SJSA1 (cell line): ENCODE data around the gene RELL1. TPM values are rescaled to one million over a fixed set of nuclear protein-coding genes. Genes with fewer than 3 reads are reported as not detected.
"Not testable (repeated sequence)": the region's sequence is repeated elsewhere in the genome, so short reads cannot be mapped to it uniquely, and the experiment has no call there.

Source experiments
- DNase-seq, 2 experiments: peaks; one replicate each; pipeline ENCODE4 v3.0.0-alpha.2; 2015 to 2020; ENCODE audit warnings: low spot score in 2 of 2, low read depth in 1 of 2
- H3K27ac ChIP-seq: fragments of 250-450 bp; sonication (Bioruptor Pico); 2 replicates; pipeline ENCODE4 v1.5.1; 2020; ENCODE audit warnings: mild to moderate bottlenecking, moderate library complexity
- H3K27me3 ChIP-seq: fragments of 250-450 bp; sonication (Bioruptor Pico); replicated peaks from 2 replicates; pipeline ENCODE4 v1.5.1; 2020; ENCODE audit warnings: mild to moderate bottlenecking, moderate library complexity
- H3K36me3 ChIP-seq: fragments of 250-450 bp; sonication (Bioruptor Pico); 2 replicates; pipeline ENCODE4 v1.5.1; 2020; ENCODE audit warnings: mild to moderate bottlenecking
- H3K4me1 ChIP-seq: fragments of 250-450 bp; sonication (Bioruptor Pico); replicated peaks from 2 replicates; pipeline ENCODE4 v1.6.1; 2021; ENCODE audit warnings: mild to moderate bottlenecking
- H3K4me3 ChIP-seq: fragments of 250-450 bp; sonication (Bioruptor Pico); 2 replicates; pipeline ENCODE4 v1.5.1; 2020; ENCODE audit warnings: mild to moderate bottlenecking
- H3K9me3 ChIP-seq: fragments of 250-450 bp; sonication (Bioruptor Pico); replicated peaks from 2 replicates; pipeline ENCODE4 v1.5.1; 2020; ENCODE audit warnings: mild to moderate bottlenecking
- total RNA-seq: library from RNA; depleted of rRNA; stranded (reverse); fragments of >200 nt; shearing (Covaris generic); gene quantifications from 2 replicates; pipeline ENCODE4 v1.2.3, GENCODE V29; 2014

The RELL1 gene
- total RNA-seq, 1 experiment from 2014 or later, result 62.2 TPM

DNA sequence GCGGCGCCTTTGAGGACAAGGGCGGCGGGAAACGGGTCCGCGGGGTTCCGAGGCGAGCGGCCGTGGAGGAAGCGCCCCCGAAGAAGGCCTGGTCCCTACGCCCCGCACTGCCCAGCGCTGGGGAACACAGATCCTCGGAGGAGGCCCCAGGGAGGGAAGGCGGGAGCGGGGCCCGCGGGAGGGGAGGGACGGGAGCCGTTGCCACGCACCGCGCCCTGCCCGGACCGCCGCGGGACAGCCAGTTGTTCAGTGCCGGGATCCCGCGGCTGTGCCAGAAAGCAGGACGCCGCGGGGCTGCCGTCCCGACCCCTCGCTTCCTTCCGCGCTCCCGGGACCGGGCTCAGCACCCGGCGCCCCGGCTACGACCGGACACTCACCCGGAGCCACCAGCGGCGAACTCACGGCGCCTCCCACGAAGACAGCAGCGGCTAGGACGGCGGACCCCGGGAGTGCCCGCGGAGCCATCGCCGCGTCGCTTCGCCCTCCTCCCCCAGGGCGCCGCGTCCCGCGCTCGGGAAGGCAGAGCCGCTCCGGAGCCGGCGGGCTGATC is 278 bp downstream of the RELL1 start:
- peak overlapping the region; percentile 81 for H3K27ac ChIP-seq
- H3K4me3 ChIP-seq, result peak overlapping the region; percentile 91
- peak in 1 of 2 experiments; percentile 42 for DNase-seq
- no peaks in the 10 kb centered on the region for H3K9me3 ChIP-seq
- peaks cover 7% of the 10 kb centered on the region; the same call in 1 of the 2 replicates for H3K36me3 ChIP-seq
- no peaks in the 10 kb centered on the region for H3K27me3 ChIP-seq
- peaks cover 18% of the 10 kb centered on the region for H3K4me1 ChIP-seq

- Histone ChIP-seq H3K27ac (peak overlapping the region; percentile 81), H3K9me3 (no peaks in the 10 kb centered on the region), H3K4me3 (peak overlapping the region; percentile 91), H3K4me1 (peaks cover 18% of the 10 kb centered on the region), H3K27me3 (no peaks in the 10 kb centered on the region), H3K36me3 (peaks cover 7% of the 10 kb centered on the region; the same call in 1 of the 2 replicates)
- peak in 1 of 2 experiments; percentile 46 for DNase-seq
These were observed 884 bp downstream of the RELL1 start for GRCh38 chr4:37685161-37685822.

GRCh38 chr4:37684154-37684553 is 2.0 kb downstream of the RELL1 start:
- Histone ChIP-seq H3K4me3 (no peak overlapping the region), H3K9me3 (no peaks in the 10 kb centered on the region), H3K27ac (no peak overlapping the region)

GRCh38 chr4:37682701-37683401 is 3.3 kb downstream of the RELL1 start:
- DNase-seq, result no peak
- H3K36me3 ChIP-seq, result peaks cover 7% of the 10 kb centered on the region; the same call in 1 of the 2 replicates
- no peaks in the 10 kb centered on the region for H3K27me3 ChIP-seq
- peaks cover 18% of the 10 kb centered on the region for H3K4me1 ChIP-seq
- no peak overlapping the region for H3K27ac ChIP-seq
- no peak overlapping the region for H3K4me3 ChIP-seq
- no peaks in the 10 kb centered on the region for H3K9me3 ChIP-seq

More at GRCh38 chr4:37684154-37684553, 2.0 kb downstream of the RELL1 start:
- peaks cover 7% of the 10 kb centered on the region; the same call in 1 of the 2 replicates for H3K36me3 ChIP-seq
- H3K4me1 ChIP-seq, result peaks cover 18% of the 10 kb centered on the region
- no peaks in the 10 kb centered on the region for H3K27me3 ChIP-seq
- no peak for DNase-seq

DNA sequence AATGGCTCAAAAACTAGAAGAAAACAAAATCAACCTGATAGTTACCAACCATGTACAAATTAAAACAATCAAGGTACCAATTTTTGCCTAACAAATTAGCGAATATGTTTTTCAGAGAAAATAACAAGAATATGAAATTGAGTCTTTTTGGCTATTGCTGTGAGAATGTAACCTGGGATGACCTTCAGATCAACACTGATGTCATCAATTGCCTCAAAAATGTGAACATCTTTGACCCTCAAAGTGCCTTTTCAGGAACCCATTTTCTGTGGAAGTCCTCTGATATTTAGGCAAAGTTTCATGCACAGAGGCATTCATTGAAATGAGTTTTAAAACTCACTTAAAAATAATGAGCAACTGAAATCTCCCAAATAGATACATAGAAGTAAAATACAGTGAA is 6.1 kb downstream of the RELL1 start:
- Histone ChIP-seq H3K4me1 (peaks cover 11% of the 10 kb centered on the region), H3K27me3 (no peaks in the 10 kb centered on the region), H3K4me3 (no peak overlapping the region), H3K9me3 (no peaks in the 10 kb centered on the region), H3K27ac (no peak overlapping the region), H3K36me3 (no peaks in the 10 kb centered on the region)
- DNase-seq, result no peak

GRCh38 chr4:37679301-37679700 is 6.9 kb downstream of the RELL1 start:
- H3K27me3 ChIP-seq, result no peaks in the 10 kb centered on the region
- H3K27ac ChIP-seq, result no peak overlapping the region
- H3K4me3 ChIP-seq, result no peak overlapping the region
- no peak for DNase-seq
- H3K9me3 ChIP-seq, result no peaks in the 10 kb centered on the region
- H3K36me3 ChIP-seq, result no peaks in the 10 kb centered on the region
- peaks cover 6% of the 10 kb centered on the region for H3K4me1 ChIP-seq

- no peaks in the 10 kb centered on the region for H3K9me3 ChIP-seq
These were observed 7.6 kb downstream of the RELL1 start for GRCh38 chr4:37678624-37679023.

GRCh38 chr4:37675587-37676290 is 10.4 kb downstream of the RELL1 start:
- H3K4me3 ChIP-seq, result no peak overlapping the region
- H3K27me3 ChIP-seq, result no peaks in the 10 kb centered on the region
- no peaks in the 10 kb centered on the region for H3K9me3 ChIP-seq
- no peak for DNase-seq
- H3K36me3 ChIP-seq, result no peaks in the 10 kb centered on the region
- no peak overlapping the region for H3K27ac ChIP-seq
- H3K4me1 ChIP-seq, result no peaks in the 10 kb centered on the region

More at GRCh38 chr4:37678624-37679023, 7.6 kb downstream of the RELL1 start:
- H3K4me3 ChIP-seq, result no peak overlapping the region
- peaks cover 6% of the 10 kb centered on the region for H3K4me1 ChIP-seq
- DNase-seq, result no peak
- no peaks in the 10 kb centered on the region for H3K27me3 ChIP-seq
- H3K36me3 ChIP-seq, result no peaks in the 10 kb centered on the region
- H3K27ac ChIP-seq, result no peak overlapping the region

DNA sequence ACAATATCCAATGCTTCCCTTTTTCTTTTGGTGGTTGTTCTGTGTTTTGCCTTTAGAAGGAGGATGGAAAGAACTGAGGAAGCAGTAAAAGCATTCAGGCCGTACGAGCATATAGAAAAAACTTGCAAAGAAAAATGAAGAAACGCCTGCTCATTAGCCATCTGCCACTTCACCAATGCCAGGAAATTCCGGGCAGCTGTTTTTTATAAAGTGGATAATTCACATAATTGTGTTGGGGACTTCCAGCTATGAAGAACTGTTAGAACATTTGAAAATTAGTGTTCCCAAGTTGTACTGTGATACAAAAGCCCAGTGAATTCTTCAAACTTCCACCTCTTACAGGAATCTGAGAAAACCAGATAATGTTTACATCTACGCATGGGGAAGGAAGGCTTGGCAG is 11.7 kb downstream of the RELL1 start:
- Histone ChIP-seq H3K4me3 (no peak overlapping the region), H3K4me1 (no peaks in the 10 kb centered on the region), H3K36me3 (no peaks in the 10 kb centered on the region), H3K9me3 (no peaks in the 10 kb centered on the region), H3K27ac (no peak overlapping the region), H3K27me3 (no peaks in the 10 kb centered on the region)
- no peak for DNase-seq

- no peaks in the 10 kb centered on the region for H3K27me3 ChIP-seq
- H3K4me1 ChIP-seq, result no peaks in the 10 kb centered on the region
- no peak for DNase-seq
- no peak overlapping the region for H3K4me3 ChIP-seq
- H3K9me3 ChIP-seq, result no peaks in the 10 kb centered on the region
- no peak overlapping the region for H3K27ac ChIP-seq
- no peaks in the 10 kb centered on the region for H3K36me3 ChIP-seq
These were observed 12.5 kb downstream of the RELL1 start for GRCh38 chr4:37673538-37674192.

- DNase-seq, result no peak
- H3K4me3 ChIP-seq, result no peak overlapping the region
- no peaks in the 10 kb centered on the region for H3K36me3 ChIP-seq
- peaks cover 17% of the 10 kb centered on the region for H3K4me1 ChIP-seq
- no peak overlapping the region for H3K27ac ChIP-seq
- H3K27me3 ChIP-seq, result no peaks in the 10 kb centered on the region
- H3K9me3 ChIP-seq, result no peaks in the 10 kb centered on the region
These were observed 15.1 kb downstream of the RELL1 start for GRCh38 chr4:37671072-37671471.

DNA sequence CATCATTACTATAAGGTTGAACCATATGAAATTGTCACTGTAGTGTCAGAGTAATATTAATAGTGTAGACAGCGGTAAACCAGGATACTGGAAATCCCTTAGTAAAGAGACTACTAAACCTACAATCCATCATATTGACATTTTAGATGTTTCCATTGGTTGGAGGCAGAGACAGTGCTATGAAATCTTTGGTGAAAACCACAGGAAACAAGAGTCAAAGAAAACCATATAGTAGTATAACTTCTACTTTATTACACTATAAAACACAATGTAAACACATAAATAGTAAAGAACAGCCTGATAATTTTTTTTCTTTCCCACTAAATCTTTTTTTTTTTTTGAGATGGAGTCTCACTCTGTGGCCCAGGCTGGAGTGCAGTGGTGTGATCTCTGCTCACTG is 15.9 kb downstream of the RELL1 start:
- H3K27me3 ChIP-seq, result no peaks in the 10 kb centered on the region
- no peak overlapping the region for H3K4me3 ChIP-seq
- no peak for DNase-seq
- H3K36me3 ChIP-seq, result no peaks in the 10 kb centered on the region
- no peaks in the 10 kb centered on the region for H3K9me3 ChIP-seq
- peaks cover 18% of the 10 kb centered on the region for H3K4me1 ChIP-seq
- no peak overlapping the region for H3K27ac ChIP-seq

GRCh38 chr4:37669124-37669523 is 17.1 kb downstream of the RELL1 start:
- H3K36me3 ChIP-seq, DNase-seq: not testable (repeated sequence)

More at GRCh38 chr4:37669124-37669523, 17.1 kb downstream of the RELL1 start:
- H3K27me3 ChIP-seq, H3K27ac ChIP-seq, H3K9me3 ChIP-seq, H3K4me3 ChIP-seq: not testable (repeated sequence)
- peaks cover 18% of the 10 kb centered on the region for H3K4me1 ChIP-seq
